Measurements from ENCODE around the gene ALG12.

Gene ALG12

GRCh38 chr22:49917974-49918910 is at the start of gene ALG12, which contains the start of gene CRELD2:
Gene ALG12 (minus strand): TSS chr22:49918438. CDS start chr22:49913765, 4,673 bp downstream.
Gene CRELD2 (plus strand): TSS chr22:49918634. CDS start chr22:49918770, 136 bp downstream.
- DNase-seq (ENCODE audit: extremely low read depth in 1 of 2, low read depth in 1 of 2), result peak; percentile 91 to 96

- no peak for DNase-seq (ENCODE audit: extremely low read depth in 1 of 2, low read depth in 1 of 2)
Observed at GRCh38 chr22:49967706-49968208, 49.5 kb upstream of the ALG12 start.

- no peak for DNase-seq (ENCODE audit: extremely low read depth in 1 of 2, low read depth in 1 of 2)
Observed at GRCh38 chr22:49966774-49967705, 48.8 kb upstream of the ALG12 start.

- no peak for DNase-seq (ENCODE audit: extremely low read depth in 1 of 2, low read depth in 1 of 2)
Observed at GRCh38 chr22:49966041-49966773, 48.0 kb upstream of the ALG12 start.

- DNase-seq (ENCODE audit: extremely low read depth in 1 of 2, low read depth in 1 of 2), result no peak
Observed at GRCh38 chr22:49965091-49966040, 47.1 kb upstream of the ALG12 start.

GRCh38 chr22:49964136-49965090 is 46.2 kb upstream of the ALG12 start:
- DNase-seq (ENCODE audit: extremely low read depth in 1 of 2, low read depth in 1 of 2), result no peak

- no peak for DNase-seq (ENCODE audit: extremely low read depth in 1 of 2, low read depth in 1 of 2)
Observed at GRCh38 chr22:49963647-49964026, 45.4 kb upstream of the ALG12 start.

- no peak for DNase-seq (ENCODE audit: extremely low read depth in 1 of 2, low read depth in 1 of 2)
Observed at GRCh38 chr22:49962751-49963646, 44.8 kb upstream of the ALG12 start.

GRCh38 chr22:49962012-49962750 is 43.9 kb upstream of the ALG12 start:
- DNase-seq (ENCODE audit: extremely low read depth in 1 of 2, low read depth in 1 of 2), result peak; percentile 65 to 72

- DNase-seq (ENCODE audit: extremely low read depth in 1 of 2, low read depth in 1 of 2), result no peak
Observed at GRCh38 chr22:49961601-49962011, 43.4 kb upstream of the ALG12 start.

- DNase-seq (ENCODE audit: extremely low read depth in 1 of 2, low read depth in 1 of 2), result no peak
Observed at GRCh38 chr22:49961005-49961600, 42.9 kb upstream of the ALG12 start.

GRCh38 chr22:49960159-49961004 is 42.1 kb upstream of the ALG12 start, which contains the start of gene PIM3:
Gene PIM3 (plus strand): TSS chr22:49960772. CDS start chr22:49960948, 176 bp downstream.
- DNase-seq (ENCODE audit: extremely low read depth in 1 of 2, low read depth in 1 of 2), result peak; percentile 65 to 81

GRCh38 chr22:49959782-49960158 is 41.5 kb upstream of the ALG12 start:
- DNase-seq (ENCODE audit: extremely low read depth in 1 of 2, low read depth in 1 of 2), result no peak

- DNase-seq (ENCODE audit: extremely low read depth in 1 of 2, low read depth in 1 of 2), result no peak
Observed at GRCh38 chr22:49958931-49959781, 40.9 kb upstream of the ALG12 start.
